HEK293 (cell line): ENCODE measurements around the gene MAP3K8.

Experiments used
- CTCF ChIA-PET: fragments of 350-600 bp; formaldehyde crosslinking; extraction: SDS; loops from one replicate; lab custom pipeline; 2021; ENCODE audit warnings: antibody characterized with exemption; lab: Yijun Ruan, JAX
- POLR2A ChIA-PET: fragments of 300-600 bp; formaldehyde crosslinking; extraction: SDS; loops from one replicate; lab custom pipeline; 2020; ENCODE audit warnings: antibody characterized with exemption, inconsistent platforms; lab: Yijun Ruan, JAX
- H3K27ac ChIP-seq: fragments of 200-500 bp; sonication (Bioruptor generic); 2 replicates; pipeline ENCODE4 v1.5.1; 2014; ENCODE audit warnings: low read depth, low read length, control low read depth, inconsistent platforms; ENCODE audit errors: extremely low read depth
- H3K36me3 ChIP-seq, 2 experiments: fragments of 200-500 bp in 1 of 2; sonication (Bioruptor generic) in 1 of 2; 1 replicate in 1 of 2; 2 replicates in 1 of 2; pipeline ENCODE4 v1.5.1; 2014 to 2017; ENCODE audit warnings: inconsistent platforms in 2 of 2, low read length in 2 of 2; ENCODE audit not compliant: control insufficient read depth in 2 of 2, insufficient read depth in 1 of 2
- H3K4me1 ChIP-seq: fragments of 200-500 bp; sonication (Bioruptor generic); 2 replicates; pipeline ENCODE4 v1.5.1; 2014; ENCODE audit warnings: mild to moderate bottlenecking, low read length, inconsistent platforms; ENCODE audit not compliant: control insufficient read depth, insufficient read depth
- H3K4me3 ChIP-seq: 2 replicates; pipeline ENCODE4 v1.5.1; 2011; ENCODE audit warnings: low read depth, mild to moderate bottlenecking, control low read depth, low read length, moderate library complexity
- H3K9me3 ChIP-seq: fragments of 200-500 bp; sonication (Bioruptor generic); 2 replicates; pipeline ENCODE4 v1.5.1; 2014; ENCODE audit warnings: low read depth, low read length, inconsistent platforms; ENCODE audit not compliant: control insufficient read depth, insufficient read depth
- GLI4 ChIP-seq: fragments of 450-650 bp; formaldehyde crosslinking; IDR thresholded peaks from 2 replicates; pipeline ENCODE4 v1.5.1; 2016; ENCODE audit warnings: missing biosample characterization, missing genetic modification characterization
- ZEB2 ChIP-seq: fragments of 450-650 bp; formaldehyde crosslinking; IDR thresholded peaks from 2 replicates; pipeline ENCODE4 v1.5.1; 2016; ENCODE audit warnings: missing biosample characterization, missing genetic modification characterization
- ZNF112 ChIP-seq: fragments of 450-650 bp; formaldehyde crosslinking; IDR thresholded peaks from 2 replicates; pipeline ENCODE4 v1.5.0; 2017; ENCODE audit warnings: missing biosample characterization, missing genetic modification characterization
- ZNF121 ChIP-seq: fragments of 450-650 bp; formaldehyde crosslinking; IDR thresholded peaks from 2 replicates; pipeline ENCODE4 v1.5.1; 2016; ENCODE audit warnings: missing biosample characterization, missing genetic modification characterization
- ZNF302 ChIP-seq: fragments of 450-650 bp; formaldehyde crosslinking; IDR thresholded peaks from 2 replicates; pipeline ENCODE4 v1.5.1; 2016; ENCODE audit warnings: missing biosample characterization, missing genetic modification characterization, low read depth
- ZNF335 ChIP-seq: fragments of 450-650 bp; formaldehyde crosslinking; conservative IDR thresholded peaks from 2 replicates; pipeline ENCODE4 v1.5.1; 2016; ENCODE audit warnings: missing biosample characterization, missing genetic modification characterization
- ZNF510 ChIP-seq: fragments of 450-650 bp; formaldehyde crosslinking; IDR thresholded peaks from 2 replicates; pipeline ENCODE4 v1.5.1; 2018; ENCODE audit warnings: mild to moderate bottlenecking, missing genetic modification characterization, missing biosample characterization; ENCODE audit not compliant: insufficient replicate concordance
- ZNF530 ChIP-seq: fragments of 450-650 bp; formaldehyde crosslinking; IDR thresholded peaks from 2 replicates; pipeline ENCODE4 v1.5.1; 2016; ENCODE audit warnings: low read depth, missing biosample characterization, missing genetic modification characterization
- ZNF626 ChIP-seq: fragments of 450-650 bp; sonication (Bioruptor Pico); formaldehyde crosslinking; IDR thresholded peaks from 2 replicates; pipeline ENCODE4 v1.5.1; 2018; ENCODE audit warnings: missing biosample characterization, missing genetic modification characterization, inconsistent platforms
- ZNF76 ChIP-seq: fragments of 450-650 bp; formaldehyde crosslinking; IDR thresholded peaks from 2 replicates; pipeline ENCODE4; 2016; ENCODE audit warnings: low read depth, missing biosample characterization, missing genetic modification characterization, borderline replicate concordance
- ZSCAN16 ChIP-seq: fragments of 450-650 bp; formaldehyde crosslinking; IDR thresholded peaks from 2 replicates; pipeline ENCODE4 v1.5.1; 2016; ENCODE audit warnings: missing biosample characterization, missing genetic modification characterization
- ZSCAN23 ChIP-seq: fragments of 450-650 bp; formaldehyde crosslinking; IDR thresholded peaks from 2 replicates; pipeline ENCODE4 v1.5.1; 2016; ENCODE audit warnings: missing biosample characterization, missing genetic modification characterization
- TF ChIP-seq, protein P1 (sequence below): fragments of 450-650 bp; formaldehyde crosslinking; IDR thresholded peaks from 2 replicates; pipeline ENCODE4 v1.5.1; 2016; ENCODE audit warnings: missing biosample characterization, missing genetic modification characterization
- TF ChIP-seq, protein P2 (sequence below): fragments of 450-650 bp; formaldehyde crosslinking; IDR thresholded peaks from 2 replicates; pipeline ENCODE4 v1.5.1; 2016; ENCODE audit warnings: missing biosample characterization, missing genetic modification characterization
- TF ChIP-seq, protein P3 (sequence below): fragments of 450-650 bp; formaldehyde crosslinking; IDR thresholded peaks from 2 replicates; pipeline ENCODE4 v1.5.1; 2016; ENCODE audit warnings: missing biosample characterization, missing genetic modification characterization
- TF ChIP-seq, protein P4 (sequence below): fragments of 450-650 bp; formaldehyde crosslinking; IDR thresholded peaks from 2 replicates; pipeline ENCODE4 v1.5.1; 2016; ENCODE audit warnings: missing biosample characterization, missing genetic modification characterization
- TF ChIP-seq, protein P5 (sequence below): fragments of 450-650 bp; formaldehyde crosslinking; IDR thresholded peaks from 2 replicates; pipeline ENCODE4 v1.5.1; 2016; ENCODE audit warnings: missing biosample characterization, missing genetic modification characterization, borderline replicate concordance
- TF ChIP-seq, protein P6 (sequence below): fragments of 450-650 bp; formaldehyde crosslinking; IDR thresholded peaks from 2 replicates; pipeline ENCODE4 v1.5.1; 2017; ENCODE audit warnings: missing biosample characterization, missing genetic modification characterization
- TF ChIP-seq, protein P7 (sequence below): fragments of 450-650 bp; formaldehyde crosslinking; IDR thresholded peaks from 2 replicates; pipeline ENCODE4 v1.5.1; 2017; ENCODE audit warnings: missing biosample characterization, mild to moderate bottlenecking, missing genetic modification characterization, moderate library complexity
- TF ChIP-seq, protein P8 (sequence below): fragments of 450-650 bp; formaldehyde crosslinking; IDR thresholded peaks from 2 replicates; pipeline ENCODE4 v1.5.1; 2016; ENCODE audit warnings: missing biosample characterization, missing genetic modification characterization

MAP3K8 gene

DNA sequence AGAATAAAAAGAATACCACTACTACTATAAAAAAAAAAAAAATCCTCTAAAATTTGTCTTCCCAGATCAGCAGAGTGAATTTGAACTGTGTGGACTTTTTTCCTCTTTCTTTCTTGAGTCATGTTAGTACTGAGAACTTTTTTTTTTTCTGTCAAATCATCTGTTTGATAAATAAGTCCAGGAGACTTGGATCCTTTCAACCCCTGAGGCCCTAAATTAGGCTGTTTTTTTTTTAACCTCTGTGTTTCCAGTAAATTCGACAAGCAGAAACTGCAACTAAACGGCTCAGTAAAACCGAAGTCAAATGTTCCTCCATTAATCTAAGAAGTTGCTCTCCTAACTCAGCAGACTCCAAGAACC, 2.7 kb downstream of the MAP3K8 start:
- TF ChIP-seq, protein P1, sequence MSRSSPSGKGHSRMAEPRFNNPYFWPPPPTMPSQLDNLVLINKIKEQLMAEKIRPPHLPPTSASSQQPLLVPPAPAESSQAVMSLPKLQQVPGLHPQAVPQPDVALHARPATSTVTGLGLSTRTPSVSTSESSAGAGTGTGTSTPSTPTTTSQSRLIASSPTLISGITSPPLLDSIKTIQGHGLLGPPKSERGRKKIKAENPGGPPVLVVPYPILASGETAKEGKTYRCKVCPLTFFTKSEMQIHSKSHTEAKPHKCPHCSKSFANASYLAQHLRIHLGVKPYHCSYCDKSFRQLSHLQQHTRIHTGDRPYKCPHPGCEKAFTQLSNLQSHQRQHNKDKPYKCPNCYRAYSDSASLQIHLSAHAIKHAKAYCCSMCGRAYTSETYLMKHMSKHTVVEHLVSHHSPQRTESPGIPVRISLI (tag by site-specific recombination): peak; percentile 45; the same call in 1 of the 2 replicates
- no peak for TF ChIP-seq ZSCAN23 (tag by site-specific recombination)
- TF ChIP-seq ZNF510 (tag by site-specific recombination): no peak
- TF ChIP-seq ZEB2: no peak
- TF ChIP-seq, protein P2, sequence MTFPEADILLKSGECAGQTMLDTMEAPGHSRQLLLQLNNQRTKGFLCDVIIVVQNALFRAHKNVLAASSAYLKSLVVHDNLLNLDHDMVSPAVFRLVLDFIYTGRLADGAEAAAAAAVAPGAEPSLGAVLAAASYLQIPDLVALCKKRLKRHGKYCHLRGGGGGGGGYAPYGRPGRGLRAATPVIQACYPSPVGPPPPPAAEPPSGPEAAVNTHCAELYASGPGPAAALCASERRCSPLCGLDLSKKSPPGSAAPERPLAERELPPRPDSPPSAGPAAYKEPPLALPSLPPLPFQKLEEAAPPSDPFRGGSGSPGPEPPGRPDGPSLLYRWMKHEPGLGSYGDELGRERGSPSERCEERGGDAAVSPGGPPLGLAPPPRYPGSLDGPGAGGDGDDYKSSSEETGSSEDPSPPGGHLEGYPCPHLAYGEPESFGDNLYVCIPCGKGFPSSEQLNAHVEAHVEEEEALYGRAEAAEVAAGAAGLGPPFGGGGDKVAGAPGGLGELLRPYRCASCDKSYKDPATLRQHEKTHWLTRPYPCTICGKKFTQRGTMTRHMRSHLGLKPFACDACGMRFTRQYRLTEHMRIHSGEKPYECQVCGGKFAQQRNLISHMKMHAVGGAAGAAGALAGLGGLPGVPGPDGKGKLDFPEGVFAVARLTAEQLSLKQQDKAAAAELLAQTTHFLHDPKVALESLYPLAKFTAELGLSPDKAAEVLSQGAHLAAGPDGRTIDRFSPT (tag by site-specific recombination): no peak
- no peak for TF ChIP-seq ZNF112 (tag by site-specific recombination)
- TF ChIP-seq ZNF626 (tag by site-specific recombination): no peak
- TF ChIP-seq, protein P3, sequence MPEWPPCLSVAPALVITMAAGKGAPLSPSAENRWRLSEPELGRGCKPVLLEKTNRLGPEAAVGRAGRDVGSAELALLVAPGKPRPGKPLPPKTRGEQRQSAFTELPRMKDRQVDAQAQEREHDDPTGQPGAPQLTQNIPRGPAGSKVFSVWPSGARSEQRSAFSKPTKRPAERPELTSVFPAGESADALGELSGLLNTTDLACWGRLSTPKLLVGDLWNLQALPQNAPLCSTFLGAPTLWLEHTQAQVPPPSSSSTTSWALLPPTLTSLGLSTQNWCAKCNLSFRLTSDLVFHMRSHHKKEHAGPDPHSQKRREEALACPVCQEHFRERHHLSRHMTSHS: no peak
- TF ChIP-seq ZNF302 (tag by site-specific recombination): no peak
- TF ChIP-seq ZNF335 (tag by site-specific recombination): 0 out of 2 replicates have a peak, but pooled peaks have one; percentile 4
- TF ChIP-seq ZNF530: no peak
- TF ChIP-seq, protein P4, sequence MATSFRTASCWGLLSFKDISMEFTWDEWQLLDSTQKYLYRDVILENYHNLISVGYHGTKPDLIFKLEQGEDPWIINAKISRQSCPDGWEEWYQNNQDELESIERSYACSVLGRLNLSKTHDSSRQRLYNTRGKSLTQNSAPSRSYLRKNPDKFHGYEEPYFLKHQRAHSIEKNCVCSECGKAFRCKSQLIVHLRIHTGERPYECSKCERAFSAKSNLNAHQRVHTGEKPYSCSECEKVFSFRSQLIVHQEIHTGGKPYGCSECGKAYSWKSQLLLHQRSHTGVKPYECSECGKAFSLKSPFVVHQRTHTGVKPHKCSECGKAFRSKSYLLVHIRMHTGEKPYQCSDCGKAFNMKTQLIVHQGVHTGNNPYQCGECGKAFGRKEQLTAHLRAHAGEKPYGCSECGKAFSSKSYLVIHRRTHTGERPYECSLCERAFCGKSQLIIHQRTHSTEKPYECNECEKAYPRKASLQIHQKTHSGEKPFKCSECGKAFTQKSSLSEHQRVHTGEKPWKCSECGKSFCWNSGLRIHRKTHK: no peak
- H3K27ac ChIP-seq: no peak overlapping the region
- H3K4me1 ChIP-seq: peaks cover 30% of the 10 kb centered on the region
- H3K36me3 ChIP-seq: peaks cover 0 to 22% of the 10 kb centered on the region in 2 experiments; a peak in 2 of 3 replicates
- CTCF ChIA-PET: interaction anchor here (0.5 to 2.7 kb wide), 4 partner anchors 145 to 1385 kb away, joined by 3 to 12 read pairs (median 5); no protein-coding TSS in a partner anchor
- H3K9me3 ChIP-seq: no peaks in the 10 kb centered on the region
- H3K4me3 ChIP-seq: no peak overlapping the region
- POLR2A ChIA-PET: interaction anchor here (0.7 kb wide), 1 partner anchor 247 kb away, joined by 4 read pairs; no protein-coding TSS in a partner anchor

DNA sequence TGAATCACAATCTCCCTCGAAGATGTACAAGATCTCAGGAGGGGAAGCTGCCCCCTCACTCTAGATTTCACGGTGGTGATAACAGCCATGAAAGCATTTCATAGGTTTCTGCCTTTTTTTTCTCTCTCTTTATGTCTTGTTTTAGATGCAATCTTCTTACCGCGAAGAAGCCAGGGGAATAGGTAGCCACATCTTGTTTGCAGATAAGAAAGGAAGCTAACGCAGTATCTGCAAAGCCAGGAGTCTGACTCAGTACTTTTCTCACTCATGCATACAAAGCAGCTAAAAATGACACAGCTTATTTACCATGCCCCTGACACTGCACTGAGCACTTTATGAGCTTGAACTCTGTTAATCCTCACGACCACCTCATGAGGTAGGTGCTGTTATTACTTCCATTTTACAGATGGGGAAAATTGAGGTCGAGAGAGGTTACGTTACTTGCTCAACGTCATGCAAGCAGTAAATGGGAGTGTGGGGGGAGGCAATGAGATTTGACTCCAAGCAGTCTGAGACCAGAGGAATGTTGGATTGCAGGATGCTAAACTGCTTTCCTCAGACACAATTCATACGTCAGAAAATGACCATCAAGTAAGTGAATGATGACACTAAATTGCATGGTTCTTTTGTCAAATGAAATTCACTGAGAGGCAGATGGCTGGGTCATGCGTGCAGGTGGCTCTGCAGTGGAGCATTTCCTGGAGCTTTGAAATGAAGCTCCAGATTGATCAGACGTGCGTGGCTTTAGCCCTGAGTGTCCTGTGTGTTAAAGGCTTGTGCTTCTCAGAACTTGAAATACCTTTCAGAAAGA, 3.3 kb downstream of the MAP3K8 start:
- H3K36me3 ChIP-seq: peaks cover 0 to 28% of the 10 kb centered on the region in 2 experiments; a peak in 2 of 3 replicates
- no peaks in the 10 kb centered on the region for H3K9me3 ChIP-seq
- H3K4me3 ChIP-seq: no peak overlapping the region
- CTCF ChIA-PET: interaction anchor here (0.5 to 2.7 kb wide), 3 partner anchors 144 to 1384 kb away, joined by 3 to 12 read pairs (median 7); no protein-coding TSS in a partner anchor
- H3K27ac ChIP-seq: no peak overlapping the region
- POLR2A ChIA-PET: interaction anchor here (0.6 to 1.4 kb wide), 3 partner anchors 10 to 14 kb away, joined by 3 to 7 read pairs (median 3); no protein-coding TSS in a partner anchor
- H3K4me1 ChIP-seq: peaks cover 27% of the 10 kb centered on the region
- TF ChIP-seq, protein P5, sequence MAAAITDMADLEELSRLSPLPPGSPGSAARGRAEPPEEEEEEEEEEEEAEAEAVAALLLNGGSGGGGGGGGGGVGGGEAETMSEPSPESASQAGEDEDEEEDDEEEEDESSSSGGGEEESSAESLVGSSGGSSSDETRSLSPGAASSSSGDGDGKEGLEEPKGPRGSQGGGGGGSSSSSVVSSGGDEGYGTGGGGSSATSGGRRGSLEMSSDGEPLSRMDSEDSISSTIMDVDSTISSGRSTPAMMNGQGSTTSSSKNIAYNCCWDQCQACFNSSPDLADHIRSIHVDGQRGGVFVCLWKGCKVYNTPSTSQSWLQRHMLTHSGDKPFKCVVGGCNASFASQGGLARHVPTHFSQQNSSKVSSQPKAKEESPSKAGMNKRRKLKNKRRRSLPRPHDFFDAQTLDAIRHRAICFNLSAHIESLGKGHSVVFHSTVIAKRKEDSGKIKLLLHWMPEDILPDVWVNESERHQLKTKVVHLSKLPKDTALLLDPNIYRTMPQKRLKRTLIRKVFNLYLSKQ (tag by site-specific recombination): no peak
- TF ChIP-seq ZNF121 (tag by site-specific recombination): no peak
- no peak for TF ChIP-seq ZNF76 (tag by site-specific recombination)
- TF ChIP-seq ZSCAN16 (tag by site-specific recombination): no peak
- TF ChIP-seq, protein P6, sequence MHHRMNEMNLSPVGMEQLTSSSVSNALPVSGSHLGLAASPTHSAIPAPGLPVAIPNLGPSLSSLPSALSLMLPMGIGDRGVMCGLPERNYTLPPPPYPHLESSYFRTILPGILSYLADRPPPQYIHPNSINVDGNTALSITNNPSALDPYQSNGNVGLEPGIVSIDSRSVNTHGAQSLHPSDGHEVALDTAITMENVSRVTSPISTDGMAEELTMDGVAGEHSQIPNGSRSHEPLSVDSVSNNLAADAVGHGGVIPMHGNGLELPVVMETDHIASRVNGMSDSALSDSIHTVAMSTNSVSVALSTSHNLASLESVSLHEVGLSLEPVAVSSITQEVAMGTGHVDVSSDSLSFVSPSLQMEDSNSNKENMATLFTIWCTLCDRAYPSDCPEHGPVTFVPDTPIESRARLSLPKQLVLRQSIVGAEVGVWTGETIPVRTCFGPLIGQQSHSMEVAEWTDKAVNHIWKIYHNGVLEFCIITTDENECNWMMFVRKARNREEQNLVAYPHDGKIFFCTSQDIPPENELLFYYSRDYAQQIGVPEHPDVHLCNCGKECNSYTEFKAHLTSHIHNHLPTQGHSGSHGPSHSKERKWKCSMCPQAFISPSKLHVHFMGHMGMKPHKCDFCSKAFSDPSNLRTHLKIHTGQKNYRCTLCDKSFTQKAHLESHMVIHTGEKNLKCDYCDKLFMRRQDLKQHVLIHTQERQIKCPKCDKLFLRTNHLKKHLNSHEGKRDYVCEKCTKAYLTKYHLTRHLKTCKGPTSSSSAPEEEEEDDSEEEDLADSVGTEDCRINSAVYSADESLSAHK: no peak
- TF ChIP-seq GLI4 (tag by site-specific recombination): no peak
- TF ChIP-seq, protein P7, sequence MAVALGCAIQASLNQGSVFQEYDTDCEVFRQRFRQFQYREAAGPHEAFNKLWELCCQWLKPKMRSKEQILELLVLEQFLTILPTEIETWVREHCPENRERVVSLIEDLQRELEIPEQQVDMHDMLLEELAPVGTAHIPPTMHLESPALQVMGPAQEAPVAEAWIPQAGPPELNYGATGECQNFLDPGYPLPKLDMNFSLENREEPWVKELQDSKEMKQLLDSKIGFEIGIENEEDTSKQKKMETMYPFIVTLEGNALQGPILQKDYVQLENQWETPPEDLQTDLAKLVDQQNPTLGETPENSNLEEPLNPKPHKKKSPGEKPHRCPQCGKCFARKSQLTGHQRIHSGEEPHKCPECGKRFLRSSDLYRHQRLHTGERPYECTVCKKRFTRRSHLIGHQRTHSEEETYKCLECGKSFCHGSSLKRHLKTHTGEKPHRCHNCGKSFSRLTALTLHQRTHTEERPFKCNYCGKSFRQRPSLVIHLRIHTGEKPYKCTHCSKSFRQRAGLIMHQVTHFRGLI (tag by site-specific recombination): no peak
- TF ChIP-seq, protein P8, sequence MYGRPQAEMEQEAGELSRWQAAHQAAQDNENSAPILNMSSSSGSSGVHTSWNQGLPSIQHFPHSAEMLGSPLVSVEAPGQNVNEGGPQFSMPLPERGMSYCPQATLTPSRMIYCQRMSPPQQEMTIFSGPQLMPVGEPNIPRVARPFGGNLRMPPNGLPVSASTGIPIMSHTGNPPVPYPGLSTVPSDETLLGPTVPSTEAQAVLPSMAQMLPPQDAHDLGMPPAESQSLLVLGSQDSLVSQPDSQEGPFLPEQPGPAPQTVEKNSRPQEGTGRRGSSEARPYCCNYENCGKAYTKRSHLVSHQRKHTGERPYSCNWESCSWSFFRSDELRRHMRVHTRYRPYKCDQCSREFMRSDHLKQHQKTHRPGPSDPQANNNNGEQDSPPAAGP (tag by site-specific recombination): no peak
